Renal cortex interstitium (tissue), 11 donors: ENCODE data around the gene TMEM181. TPM values are rescaled to one million over a fixed set of nuclear protein-coding genes. Genes with fewer than 3 reads are reported as not detected.

Experiments
- DNase-seq, 11 donors: peaks; one replicate each; pipeline ENCODE4 v3.0.0-alpha.2; 2013; ENCODE audit warnings: low read depth in 9 of 11, low spot score in 4 of 11; ENCODE audit errors: extremely low read depth in 1 of 11
- polyA plus RNA-seq, 3 donors: library from polyadenylated mRNA; unstranded; fragments of 120-200 nt; gene quantifications; one replicate each; pipeline ENCODE4 v1.2.1, GENCODE V29; 2013; ENCODE audit not compliant: insufficient read length in 3 of 3

The TMEM181 gene
- polyA plus RNA-seq, 3 donors: 19.7 to 24.8 (median 23.9) TPM

- DNase-seq: no peak
Observed at GRCh38 chr6:158558415-158559306, 1.2 kb upstream of the TMEM181 start.

- no peak for DNase-seq
Observed at GRCh38 chr6:158559338-158559894, 475 bp upstream of the TMEM181 start.

- DNase-seq: peak in 2 of 11 donors; percentile 13 to 20
Observed at GRCh38 chr6:158560836-158561320, 987 bp downstream of the TMEM181 start.

GRCh38 chr6:158561321-158561884, 1.5 kb downstream of the TMEM181 start:
- no peak for DNase-seq

DNA sequence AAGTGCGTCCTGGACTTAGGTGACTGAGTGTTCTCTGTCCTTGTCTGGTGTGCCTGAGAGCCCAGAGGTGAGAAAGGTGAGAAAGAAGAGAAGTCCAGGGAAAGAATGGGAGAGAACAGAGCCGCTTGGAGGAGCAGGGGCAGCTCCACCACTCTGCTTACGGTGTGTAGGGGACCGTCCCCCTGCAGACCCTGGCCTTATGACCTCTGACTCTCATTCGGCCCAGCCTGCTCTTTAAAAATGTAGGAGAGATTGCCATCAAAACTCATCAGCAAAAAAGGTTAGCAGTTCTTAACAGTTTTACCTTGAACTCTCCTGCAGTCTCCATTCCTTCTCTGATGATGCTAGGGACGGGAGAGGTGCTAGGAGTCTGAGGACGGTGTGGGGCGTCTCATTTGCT, 2.0 kb downstream of the TMEM181 start:
- DNase-seq: no peak

- DNase-seq: no peak
Observed at GRCh38 chr6:158564243-158565121, 4.6 kb downstream of the TMEM181 start.

- no peak for DNase-seq
Observed at GRCh38 chr6:158565122-158565429, 5.2 kb downstream of the TMEM181 start.

DNA sequence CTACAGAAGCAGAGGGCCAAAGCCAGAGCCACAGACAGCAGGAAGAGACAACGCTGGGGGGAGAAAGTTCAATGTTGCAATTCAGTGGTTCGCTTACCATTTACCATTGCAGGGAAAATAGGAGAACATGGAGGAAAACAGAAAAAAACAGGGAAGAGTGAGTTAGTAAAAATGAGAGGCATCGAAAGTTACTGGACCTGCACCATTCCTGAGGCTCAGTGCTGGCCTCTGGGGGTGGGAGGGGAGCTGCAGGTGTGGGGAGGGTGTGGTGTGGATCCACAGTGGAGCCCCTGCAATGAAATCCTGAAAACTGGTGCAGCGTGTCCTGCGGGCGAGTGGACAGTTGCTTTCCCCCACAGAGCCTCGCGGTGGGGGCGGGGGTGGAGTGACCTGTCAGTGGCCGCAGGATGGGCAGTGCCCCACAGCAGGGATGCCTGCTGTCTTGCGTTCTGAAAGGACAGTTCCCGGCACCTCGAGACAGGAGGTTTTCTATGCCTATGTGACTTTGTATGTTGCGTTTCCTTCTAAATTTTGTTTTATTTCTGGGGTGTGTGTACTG, 5.7 kb downstream of the TMEM181 start:
- DNase-seq: no peak

DNA sequence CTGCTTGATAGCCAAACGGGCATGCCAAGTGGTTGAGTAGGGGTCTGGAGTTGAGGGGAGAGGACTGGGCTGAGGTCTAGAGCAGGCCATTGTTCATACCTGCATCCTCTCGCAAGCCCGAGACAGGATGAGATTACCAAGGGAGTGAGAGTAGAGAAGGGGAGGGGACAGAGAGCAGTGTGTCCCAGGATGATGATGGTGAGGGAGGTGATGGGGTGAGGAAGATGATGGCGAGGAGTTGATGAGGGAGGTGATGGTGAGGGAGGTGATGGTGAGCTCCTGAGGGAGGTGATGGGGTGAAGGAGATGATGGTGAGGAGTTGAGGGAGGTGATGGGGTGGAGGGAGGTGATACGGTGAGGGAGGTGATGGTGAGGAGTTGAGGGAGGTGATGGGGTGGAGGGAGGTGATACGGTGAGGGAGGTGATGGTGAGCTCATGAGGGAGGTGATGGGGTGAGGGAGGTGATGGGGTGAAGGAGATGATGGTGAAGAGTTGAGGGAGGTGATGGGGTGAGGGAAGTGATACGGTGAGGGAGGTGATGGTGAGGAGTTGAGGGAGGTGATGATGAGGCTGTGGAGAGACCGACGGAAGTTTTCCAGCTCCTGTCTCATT, 6.4 kb downstream of the TMEM181 start:
- no peak for DNase-seq

- no peak for DNase-seq
Observed at GRCh38 chr6:158567152-158567551, 7.3 kb downstream of the TMEM181 start.

GRCh38 chr6:158567871-158568401, 8.0 kb downstream of the TMEM181 start:
- no peak for DNase-seq

DNA sequence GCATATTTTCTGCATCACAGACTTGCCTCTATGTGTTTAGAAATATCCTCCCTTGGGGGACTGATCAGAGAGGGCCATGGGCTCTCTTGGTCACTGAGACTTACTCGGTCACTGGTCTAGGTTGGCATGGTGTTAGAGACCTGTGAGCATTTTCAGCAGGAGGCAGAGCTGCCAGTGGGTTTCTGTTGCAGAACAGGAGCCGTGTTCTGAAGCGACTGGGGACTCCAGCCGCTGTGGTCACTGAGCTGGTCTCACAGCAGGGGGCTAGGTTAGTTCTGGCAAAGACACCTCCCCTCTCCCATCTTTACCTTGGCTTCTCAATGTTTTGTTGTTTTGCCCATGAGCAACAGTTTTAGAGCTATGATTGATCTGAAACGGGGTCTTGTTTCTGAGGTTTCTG, 8.7 kb downstream of the TMEM181 start:
- DNase-seq: no peak

- no peak for DNase-seq
Observed at GRCh38 chr6:158569036-158569435, 9.1 kb downstream of the TMEM181 start.

DNA sequence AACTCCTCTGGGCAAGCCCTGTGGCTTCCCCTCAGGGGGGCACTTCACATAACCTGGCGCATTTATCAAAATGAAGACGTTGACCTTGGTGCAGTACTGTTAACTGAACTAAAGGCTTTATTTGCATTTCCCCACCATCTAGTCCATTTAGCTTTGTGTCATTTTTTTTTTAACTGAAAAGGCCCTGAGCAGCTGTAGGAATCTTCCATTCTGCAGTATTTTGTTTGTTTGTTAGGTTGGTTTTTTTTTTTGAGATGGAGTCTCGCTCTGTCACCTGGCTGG, 10.7 kb downstream of the TMEM181 start:
- no peak for DNase-seq

- DNase-seq: no peak
Observed at GRCh38 chr6:158571826-158572652, 12.1 kb downstream of the TMEM181 start.

- DNase-seq: no peak
Observed at GRCh38 chr6:158572653-158573541, 13.0 kb downstream of the TMEM181 start.

DNA sequence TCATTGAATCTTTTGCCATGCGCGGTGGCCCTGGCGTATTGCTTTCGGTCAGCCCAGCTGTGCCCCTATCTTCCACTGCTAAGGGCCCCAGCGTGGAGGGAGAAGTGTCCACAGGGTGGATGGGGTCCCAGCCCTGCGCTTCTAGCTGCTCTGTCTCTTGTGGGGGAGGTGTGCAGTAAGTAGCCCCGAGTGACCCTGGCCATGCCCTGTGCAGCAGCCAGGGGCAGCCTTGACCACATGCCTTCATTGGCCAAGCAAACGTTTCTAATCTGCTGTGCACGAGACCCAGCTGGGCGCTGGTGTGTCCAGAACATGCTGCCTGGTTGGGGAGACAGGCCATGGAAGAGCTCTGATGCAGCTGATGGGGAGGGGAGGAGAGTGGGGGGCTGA, 13.6 kb downstream of the TMEM181 start:
- no peak for DNase-seq
